HG03469 (cell line): ENCODE data around the gene ABHD12.

Source experiments
- ATAC-seq: cut with Tn5 transposase; IDR thresholded peaks from one replicate; pipeline ENCODE4 v1.9.1; 2021; ENCODE audit warnings: mild to moderate bottlenecking, moderate library complexity, moderate number of reproducible peaks; ENCODE audit not compliant: unreplicated experiment

Gene ABHD12

GRCh38 chr20:25258828-25259227 is 131.8 kb downstream of the ABHD12 start:
- no peak for ATAC-seq

GRCh38 chr20:25258476-25258805 is 132.2 kb downstream of the ABHD12 start:
- ATAC-seq, result no peak

GRCh38 chr20:25257756-25258475 is 132.7 kb downstream of the ABHD12 start:
- no peak for ATAC-seq

- no peak for ATAC-seq
Measured at GRCh38 chr20:25257130-25257529, 133.5 kb downstream of the ABHD12 start.

GRCh38 chr20:25256226-25256859 is 134.3 kb downstream of the ABHD12 start:
- ATAC-seq, result no peak

- ATAC-seq, result no peak
Measured at GRCh38 chr20:25254986-25255680, 135.5 kb downstream of the ABHD12 start.

- ATAC-seq, result no peak
Measured at GRCh38 chr20:25254571-25254970, 136.1 kb downstream of the ABHD12 start.

GRCh38 chr20:25253606-25254275 is 136.9 kb downstream of the ABHD12 start:
- no peak for ATAC-seq

- ATAC-seq, result no peak
Measured at GRCh38 chr20:25252686-25253421, 137.8 kb downstream of the ABHD12 start.

GRCh38 chr20:25252230-25252651 is 138.4 kb downstream of the ABHD12 start:
- ATAC-seq, result no peak

GRCh38 chr20:25251558-25251957 is 139.1 kb downstream of the ABHD12 start:
- no peak for ATAC-seq

- no peak for ATAC-seq
Measured at GRCh38 chr20:25251019-25251418, 139.6 kb downstream of the ABHD12 start.

- ATAC-seq, result no peak
Measured at GRCh38 chr20:25250508-25250907, 140.1 kb downstream of the ABHD12 start.
